NCI-H774 (cell line): ENCODE results near the gene RPAP3.
A peak's percentile ranks its signal among the peaks of the same experiment; 100 is the strongest.

Experiments
- DNase-seq: peaks from one replicate; lab custom pipeline; 2025; lab: John Stamatoyannopoulos, UW

The RPAP3 gene

DNA sequence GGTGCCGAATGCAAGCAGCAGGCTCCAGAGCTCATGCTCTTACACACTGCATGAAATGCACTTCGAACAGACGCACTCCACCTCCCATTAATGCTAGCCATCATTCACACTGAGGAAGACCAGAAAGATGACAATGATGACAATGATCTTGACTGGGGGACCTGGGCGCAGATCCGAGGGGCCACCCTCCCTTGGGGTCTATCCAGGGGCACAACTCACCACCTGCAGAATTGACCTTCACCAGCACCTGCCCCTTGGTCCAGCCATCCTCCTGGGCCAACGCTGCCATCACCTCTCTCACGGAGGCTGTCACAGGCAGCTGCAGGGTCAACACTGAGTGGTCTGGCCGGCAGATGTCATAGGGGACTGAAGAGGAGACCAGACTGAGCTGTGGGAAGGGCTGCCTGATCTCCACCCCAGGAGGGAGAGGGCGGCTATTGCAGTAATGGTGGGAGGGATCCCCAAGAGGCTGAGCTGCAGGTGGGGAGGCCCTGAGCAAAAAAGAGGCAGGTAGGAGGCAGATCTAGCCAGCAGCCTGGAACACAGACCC lies 37.6 kb upstream of the RPAP3 start:
- DNase-seq, result no peak

DNA sequence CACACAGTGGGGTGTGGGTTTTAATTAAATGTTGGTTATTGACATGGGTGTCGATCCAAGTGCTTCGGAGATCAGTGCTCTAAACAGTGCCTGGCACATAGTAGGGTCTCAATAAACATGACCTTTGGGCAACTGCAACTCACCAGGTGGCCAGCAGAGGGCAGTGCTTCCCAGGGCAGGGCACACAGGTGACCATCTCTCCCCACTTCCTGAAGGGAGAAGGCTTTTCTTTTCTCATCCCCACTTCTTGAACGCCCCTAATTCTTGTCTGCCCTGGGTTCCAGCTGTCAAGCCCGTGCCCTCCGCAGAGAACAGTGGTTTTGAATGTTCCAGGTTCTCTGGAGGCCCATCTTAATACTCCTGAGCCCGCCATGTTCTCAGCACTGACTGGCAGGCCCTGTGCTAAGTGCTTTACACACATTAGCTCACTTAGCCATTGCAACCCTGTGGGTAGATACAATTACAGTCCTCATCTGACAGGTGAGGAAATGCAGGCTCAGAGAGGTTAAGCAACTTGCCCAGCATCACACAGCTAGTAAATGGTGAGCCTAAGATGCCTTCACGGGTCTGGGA lies 36.5 kb upstream of the RPAP3 start:
- no peak for DNase-seq

DNA sequence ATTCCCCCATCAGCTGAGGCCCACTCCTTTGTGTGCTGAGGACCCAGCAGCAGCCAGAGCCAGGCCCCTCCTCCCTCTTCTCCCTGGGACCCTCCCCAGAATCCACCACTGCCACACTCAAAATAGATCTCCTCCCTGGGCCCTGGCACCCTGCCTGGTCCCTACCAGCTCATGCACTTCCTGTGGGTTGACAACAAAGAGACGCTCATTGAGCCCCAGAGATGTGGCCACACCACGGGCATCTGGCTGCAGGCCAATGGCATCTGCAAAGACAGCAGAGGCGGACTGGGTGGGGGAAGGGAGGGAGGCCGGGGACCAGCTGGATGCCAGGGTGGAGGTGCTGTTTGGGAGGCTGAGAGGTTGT lies 35.5 kb upstream of the RPAP3 start:
- peak; percentile 90 for DNase-seq

DNA sequence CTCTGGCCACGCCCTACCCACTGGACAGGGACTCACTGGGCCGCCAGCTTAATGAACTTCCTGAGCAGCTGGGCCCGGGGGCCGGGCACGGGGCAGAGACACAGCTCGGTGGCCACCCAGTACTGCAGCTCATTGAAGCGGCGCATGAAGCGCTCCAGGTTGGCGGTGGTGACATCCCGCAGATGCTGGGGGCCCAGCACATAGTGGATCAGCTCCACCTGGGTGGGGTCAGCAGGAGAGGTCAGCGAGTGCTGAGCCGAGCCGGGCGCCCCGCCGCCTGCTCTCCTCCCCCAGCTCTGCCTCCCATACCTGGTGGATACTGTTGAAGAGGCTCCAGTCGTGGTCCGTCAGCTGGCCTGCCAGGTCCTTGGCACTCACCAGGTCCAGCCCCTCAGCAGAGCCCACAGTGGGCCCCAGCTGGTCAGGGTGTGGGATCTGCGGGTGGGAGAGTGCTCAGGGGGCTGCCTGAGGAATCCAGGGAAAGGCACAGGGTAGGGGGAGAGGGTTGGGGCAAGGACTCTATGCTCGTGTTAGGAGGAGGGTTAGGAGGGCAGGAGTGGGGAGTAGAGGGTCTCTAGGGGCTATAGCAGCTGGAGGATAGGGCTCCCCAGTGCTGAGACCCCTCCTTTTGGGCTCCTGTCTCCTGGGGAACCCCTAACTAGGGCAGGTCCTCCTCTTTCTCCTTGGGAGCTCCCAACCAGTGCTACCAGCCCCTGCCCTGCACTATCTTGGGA lies 34.9 kb upstream of the RPAP3 start:
- DNase-seq, result no peak

DNA sequence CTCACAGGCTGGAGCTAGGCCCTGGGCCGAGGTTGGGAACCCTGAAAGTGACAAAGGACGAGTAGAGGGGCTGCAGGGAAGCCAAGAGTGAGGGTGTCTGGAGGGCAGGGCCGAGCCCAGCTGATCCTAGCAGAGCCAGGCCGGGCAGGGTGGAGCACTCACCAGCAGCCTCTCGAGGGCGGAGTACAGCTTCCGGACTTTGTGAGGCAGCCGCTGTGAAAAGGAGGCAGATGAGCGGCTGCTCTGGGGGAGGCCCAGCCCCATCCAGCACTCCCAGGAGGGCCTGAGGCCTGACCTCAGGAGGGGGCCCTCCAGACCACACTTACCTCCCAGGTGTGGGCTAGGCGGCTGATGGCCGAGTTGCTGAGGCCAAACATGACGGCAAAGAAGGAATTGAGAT lies 34.1 kb upstream of the RPAP3 start:
- DNase-seq, result no peak

DNA sequence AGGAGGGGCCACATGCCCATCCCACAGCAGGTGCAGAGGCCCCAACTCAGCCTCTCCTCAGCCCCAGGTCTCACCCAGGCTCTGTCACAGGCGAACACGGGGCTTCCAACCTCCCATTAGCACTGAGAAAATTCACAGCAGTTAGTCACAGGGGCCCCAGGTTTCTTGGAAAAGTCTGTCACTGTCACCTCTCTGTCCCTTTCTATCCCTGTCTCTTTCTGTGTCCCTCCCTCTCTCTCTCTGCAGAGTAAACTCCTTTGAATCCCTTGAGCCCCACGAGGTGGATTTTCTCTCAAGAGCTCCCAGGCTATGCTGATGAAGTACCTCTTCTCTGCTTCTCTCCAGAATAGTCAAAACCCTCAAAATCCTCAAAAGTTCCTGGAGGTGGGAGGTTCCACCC lies 33.5 kb upstream of the RPAP3 start:
- no peak for DNase-seq

DNA sequence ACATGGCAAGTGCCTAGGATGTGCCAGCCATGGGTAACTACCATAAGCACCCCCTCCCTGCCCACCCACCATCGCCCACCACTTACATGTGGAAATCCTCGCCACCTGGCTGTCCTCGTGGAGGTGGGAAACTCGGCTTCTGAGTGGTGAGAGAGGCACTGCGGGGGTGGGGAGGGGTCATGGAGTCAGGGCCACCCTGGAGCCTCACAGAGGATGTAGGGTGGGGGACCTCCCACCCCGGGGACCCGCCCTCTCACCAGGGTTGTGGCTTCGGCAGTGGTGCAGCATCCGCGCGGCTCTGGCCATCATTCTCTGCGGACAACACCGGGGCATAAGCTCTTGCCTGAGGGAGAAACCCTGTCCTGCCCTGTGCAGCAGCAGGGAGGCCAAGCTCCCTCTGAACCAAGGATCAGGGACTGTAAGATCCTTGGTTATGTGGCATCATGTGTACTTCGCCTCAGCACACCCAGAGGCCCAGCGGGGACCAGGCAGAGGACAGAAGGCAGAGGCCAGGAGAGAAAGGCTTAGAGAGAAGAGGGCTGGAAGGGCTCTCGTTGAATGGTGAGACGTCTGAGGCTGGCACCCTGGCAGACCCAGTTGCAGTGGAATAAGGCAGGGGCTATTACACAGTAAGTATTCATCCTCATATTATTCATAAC lies 32.2 kb upstream of the RPAP3 start:
- no peak for DNase-seq

DNA sequence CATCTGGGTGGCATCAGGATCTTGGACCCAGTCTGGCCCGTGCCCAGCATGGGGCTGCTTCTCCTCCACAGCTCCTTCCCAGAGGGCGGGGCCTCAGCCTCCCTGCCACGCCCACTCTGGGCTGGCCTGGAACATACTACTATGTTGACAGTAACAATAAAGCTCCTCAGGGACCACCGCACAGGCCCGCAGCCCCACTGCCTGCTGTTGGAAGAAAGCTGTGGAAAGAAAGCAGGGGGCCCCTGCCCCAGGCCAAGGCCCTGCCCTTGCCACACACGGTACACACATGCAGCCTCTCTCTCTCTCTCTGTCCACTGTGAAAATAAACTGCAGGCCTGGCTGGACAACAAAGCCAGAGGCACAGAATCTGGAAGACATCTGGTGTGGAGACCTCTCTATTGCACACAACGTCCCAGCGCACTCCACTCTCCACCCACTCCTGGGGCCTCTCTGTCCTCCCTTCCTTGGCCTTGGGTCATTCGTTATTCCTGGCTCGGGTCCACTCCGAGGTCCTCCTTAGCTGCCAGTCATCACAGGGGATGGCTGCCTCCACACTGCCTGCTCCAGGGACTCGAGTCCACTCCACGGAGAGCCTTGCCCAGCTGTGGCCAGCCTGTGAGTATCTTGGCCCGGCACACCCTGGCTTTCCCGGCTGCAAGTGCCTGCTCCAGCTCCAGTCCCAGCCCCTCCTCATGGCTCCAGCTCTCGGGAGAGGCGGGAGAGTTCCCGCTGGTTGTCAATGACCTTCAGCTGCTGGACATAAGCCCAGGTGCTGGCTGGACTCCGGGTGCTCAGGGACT lies 31.2 kb upstream of the RPAP3 start:
- DNase-seq, result no peak

DNA sequence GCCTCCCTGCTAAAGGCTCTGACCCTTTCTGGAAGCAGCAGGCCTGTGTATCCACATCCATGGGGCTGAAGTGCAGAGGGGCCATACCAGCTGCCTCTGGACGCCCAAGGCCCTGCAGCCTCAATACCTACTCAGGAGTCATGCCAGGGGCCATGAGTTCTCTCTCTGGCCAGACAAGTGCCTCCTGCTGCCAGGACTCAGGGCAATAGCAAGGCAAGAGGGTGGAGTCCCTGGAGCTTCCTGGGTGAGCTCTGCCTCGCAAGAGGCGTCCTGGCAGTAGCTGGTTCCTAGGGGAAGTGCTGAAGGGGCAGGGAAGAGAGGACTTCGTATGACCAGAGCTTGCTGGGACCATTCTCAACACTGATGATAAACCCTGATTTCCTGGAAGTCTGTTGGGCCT lies 30.4 kb upstream of the RPAP3 start:
- DNase-seq, result no peak

DNA sequence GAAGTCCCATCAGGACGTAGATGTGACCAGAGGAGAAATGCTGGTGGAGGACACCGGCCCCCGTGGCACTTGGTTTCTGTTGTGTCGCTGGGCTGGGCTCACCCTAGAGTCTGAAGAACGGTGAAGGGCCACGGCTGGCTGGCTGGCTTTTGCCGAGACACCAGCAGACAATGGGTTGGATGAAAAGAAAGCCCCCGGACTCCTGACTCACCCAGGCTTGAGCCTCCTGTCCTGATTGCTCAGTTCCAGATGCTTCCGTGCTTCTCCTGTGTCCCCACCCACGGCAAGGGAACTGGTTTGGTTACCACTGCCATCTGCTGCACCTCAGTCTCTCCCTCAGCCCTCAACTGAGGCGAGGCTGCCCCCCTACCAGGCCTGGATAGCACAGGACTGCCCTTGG lies 29.8 kb upstream of the RPAP3 start:
- DNase-seq, result no peak

DNA sequence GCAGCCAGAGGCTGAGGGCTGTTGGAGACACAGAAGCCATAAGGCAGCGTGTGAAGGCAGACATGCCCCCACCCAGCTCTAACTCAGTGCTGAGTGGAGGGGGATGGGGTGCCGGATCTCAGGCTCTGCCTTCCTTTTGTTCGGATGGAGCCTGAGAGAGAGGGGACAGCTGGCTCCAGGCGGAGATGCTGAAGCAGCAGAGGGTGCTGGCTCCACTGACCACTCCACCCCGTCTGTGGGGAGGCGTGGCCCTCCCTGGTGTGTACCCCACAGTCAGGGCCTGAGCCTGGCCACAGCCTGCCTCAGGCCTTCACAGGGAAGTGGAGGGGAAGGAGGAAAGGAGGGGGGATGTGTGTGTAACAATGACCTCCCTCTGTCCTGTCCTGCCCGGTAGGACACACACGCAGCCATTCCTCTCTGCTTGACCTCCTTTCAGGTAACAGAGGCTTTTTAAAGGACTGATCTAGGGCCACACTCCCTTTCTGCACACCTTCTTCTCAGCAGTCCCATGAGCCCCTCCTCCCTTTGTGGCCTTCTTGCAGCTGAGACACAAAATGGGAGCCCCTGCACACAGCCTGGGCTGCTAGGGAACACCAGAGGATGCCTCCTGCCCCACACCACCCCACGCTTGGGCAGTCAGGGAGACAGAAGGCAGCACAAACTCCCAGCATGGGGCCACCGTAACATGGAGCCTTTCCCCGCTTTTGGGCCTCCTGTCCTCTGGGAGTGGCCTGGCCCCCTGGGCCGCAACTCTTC lies 29.1 kb upstream of the RPAP3 start:
- DNase-seq, result no peak

DNA sequence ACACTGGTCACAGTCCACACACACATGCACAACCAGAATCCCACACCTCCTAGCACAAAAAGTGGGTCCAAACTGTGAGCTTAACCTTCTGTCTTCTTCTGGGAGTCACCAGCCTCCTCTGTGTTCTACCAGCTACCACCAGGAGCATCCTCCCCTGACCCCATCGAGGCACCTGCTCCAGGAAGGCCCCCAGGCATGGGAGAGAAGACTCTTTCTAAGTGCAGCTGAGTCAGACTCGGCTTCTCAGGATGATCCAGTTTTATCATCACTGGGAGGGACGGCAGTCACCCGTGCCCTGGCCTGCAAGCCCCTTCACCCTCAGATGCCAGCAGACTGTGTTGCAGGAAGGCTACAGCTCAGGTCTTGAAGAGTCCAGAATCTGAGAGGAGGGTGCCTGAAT lies 27.3 kb upstream of the RPAP3 start:
- no peak for DNase-seq

DNA sequence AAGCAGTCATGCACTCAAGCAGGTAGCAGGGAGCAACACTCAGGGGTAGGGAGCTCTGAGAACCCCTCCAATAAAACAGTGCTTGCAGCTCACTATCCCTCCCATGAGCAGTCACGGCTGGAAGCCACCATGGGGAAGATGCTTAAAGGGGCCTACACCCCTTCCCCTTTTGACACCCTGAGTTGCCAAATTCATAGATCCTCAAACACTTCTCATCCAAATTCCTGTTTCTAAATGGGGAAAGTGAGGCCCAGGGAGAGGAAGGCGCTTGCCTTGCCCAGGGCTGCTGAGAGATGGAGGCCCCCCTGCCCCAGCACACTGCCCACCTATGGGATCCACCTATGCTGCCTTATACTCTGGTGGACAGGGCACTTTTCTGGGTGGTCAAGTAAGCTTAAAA lies 26.7 kb upstream of the RPAP3 start:
- no peak for DNase-seq

DNA sequence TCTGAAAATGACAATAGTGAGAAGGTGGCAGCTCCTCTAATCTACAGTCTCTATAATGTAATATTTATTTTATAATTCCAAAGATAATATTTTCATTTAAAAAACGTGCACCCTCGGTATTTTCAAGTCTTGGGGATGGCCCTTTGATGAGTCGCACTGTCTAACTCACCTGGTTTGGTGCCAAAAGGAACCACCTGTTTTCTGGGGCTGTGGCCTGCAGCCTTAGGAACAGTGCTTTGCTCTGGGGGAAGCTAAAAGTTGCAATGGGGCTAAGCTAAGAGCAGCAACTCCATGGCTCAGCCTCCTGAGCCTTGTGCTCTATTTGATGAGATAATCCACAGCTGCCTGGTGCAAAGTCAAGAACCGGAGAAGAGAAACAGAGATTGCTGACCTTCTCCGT lies 25.9 kb upstream of the RPAP3 start:
- DNase-seq, result no peak

DNA sequence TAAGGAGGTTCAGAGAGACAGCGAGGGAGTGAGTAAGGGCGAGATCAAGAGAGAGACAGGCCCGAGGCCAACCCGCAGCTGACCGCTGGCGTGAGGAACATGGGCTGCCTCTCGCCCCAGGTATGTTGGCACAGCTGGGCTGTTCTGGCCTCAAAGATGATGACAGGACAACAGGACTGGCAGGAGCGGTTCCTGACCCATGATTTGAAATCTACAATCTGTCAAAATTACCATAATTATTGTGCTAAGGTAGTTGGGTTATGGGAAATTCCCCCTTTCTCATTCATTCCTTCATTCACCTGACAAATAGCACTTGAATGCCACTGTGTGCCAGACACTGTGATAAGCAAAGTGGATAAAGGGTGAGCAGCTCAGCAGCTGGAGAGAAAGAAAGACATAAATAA lies 24.5 kb upstream of the RPAP3 start:
- peak; percentile 62 for DNase-seq

DNA sequence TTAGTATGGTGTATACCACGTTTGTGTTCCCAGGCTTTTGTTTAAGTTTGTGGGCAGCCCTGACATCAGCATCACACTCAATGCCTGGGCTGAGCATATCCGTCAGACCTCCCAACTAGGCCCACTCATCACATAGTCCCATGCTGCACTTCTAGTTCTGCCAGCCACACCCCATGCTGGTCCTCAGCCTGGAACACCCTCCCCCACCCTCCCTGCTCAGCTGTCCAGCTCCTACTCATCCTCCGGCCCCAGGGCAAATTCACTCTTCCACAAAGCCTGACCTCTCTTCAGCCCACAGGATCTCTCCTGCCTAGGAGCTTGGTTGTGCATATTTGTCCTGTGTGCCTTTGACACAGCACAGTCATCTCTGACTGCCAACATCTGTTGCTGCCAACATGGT lies 23.4 kb upstream of the RPAP3 start:
- no peak for DNase-seq

DNA sequence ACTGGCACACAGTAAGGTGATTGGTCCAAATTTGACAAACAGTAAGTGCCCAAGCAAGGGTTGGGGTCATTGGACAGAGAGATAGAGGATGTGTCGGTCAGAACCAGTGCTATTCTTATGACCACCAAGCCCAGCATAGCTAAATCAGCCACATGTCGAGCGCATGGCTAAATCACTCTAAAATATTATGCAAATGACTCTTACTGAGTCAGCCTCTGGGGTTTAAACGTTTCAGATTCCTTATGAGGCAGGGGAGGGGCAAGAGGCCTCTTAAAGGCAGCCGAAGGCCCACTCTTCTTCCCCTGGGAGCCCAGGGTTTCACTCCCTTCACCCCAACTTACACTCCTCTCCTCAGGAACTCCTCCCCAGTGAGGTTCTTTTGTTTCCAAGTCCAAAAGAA lies 20.1 kb upstream of the RPAP3 start:
- DNase-seq, result no peak

DNA sequence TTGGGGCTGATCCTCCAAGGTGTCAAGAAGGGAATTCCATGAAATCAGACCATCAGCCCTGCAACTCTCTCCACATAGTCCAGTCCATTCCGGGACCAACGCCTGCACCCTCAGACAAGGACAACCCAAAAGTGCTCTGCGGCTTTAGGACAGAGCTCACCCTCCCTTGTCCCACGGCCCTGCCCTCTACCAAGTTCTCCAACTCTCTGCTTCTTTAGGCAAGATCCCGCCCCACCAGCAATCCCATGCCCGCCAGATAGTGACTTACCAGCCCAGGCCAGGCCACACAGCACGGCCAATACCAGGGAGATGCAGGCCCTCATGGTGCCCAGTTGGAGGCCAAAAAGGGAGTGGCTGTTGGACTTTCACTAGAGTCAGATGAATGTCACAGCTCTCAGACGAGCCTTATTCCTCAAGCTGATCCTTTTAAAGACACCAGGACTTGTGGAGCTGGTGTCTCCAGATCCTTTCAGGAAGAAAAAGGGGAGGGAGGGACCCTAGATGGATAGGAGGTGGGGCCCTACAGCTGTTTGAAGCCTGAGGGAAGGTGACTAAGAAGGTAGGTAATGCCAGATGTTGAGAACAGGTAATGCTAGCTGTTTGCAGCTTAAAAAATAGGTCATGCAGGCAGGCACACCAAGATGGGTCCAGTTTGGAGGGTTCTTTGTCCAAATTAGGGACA lies 19.4 kb upstream of the RPAP3 start, which contains the start of gene ENDOU:
ENDOU (minus strand) TSS at position 400 of the 682 bp plus-strand sequence; CDS start at position 323, 77 bp downstream.
- no peak for DNase-seq

DNA sequence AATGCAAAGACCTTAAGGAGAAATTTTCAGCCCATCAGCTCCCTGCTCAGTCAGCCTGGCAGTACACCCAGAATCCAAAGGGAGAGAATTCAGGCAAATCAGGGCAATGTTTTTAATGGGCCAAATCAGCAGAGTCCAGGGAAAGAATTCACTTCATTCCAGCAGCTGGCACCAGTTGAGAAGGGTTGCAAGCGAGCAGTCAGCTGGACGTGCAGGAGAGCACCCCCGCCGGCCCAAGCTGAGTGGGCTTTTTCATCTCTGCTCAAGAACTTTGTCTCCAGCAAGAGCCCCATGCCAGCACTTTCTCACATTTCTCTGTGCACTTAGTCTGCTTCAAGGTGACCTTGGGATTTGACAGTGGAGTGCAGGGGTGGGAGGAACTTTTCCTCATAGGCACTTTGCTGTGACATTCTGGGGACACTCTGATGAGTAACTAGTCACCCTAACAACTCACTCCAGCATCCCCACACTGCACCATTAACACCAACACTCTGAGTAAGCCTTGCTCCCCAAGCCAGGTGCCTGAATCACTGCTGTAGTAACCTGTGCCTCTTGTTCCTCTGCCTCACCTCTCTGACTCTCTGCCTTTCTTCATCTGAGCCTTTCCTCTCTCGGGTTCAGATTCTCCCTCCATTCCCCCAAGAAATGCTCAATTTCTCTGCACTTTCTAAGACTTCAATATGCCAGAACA lies 17.3 kb upstream of the RPAP3 start:
- DNase-seq, result no peak

DNA sequence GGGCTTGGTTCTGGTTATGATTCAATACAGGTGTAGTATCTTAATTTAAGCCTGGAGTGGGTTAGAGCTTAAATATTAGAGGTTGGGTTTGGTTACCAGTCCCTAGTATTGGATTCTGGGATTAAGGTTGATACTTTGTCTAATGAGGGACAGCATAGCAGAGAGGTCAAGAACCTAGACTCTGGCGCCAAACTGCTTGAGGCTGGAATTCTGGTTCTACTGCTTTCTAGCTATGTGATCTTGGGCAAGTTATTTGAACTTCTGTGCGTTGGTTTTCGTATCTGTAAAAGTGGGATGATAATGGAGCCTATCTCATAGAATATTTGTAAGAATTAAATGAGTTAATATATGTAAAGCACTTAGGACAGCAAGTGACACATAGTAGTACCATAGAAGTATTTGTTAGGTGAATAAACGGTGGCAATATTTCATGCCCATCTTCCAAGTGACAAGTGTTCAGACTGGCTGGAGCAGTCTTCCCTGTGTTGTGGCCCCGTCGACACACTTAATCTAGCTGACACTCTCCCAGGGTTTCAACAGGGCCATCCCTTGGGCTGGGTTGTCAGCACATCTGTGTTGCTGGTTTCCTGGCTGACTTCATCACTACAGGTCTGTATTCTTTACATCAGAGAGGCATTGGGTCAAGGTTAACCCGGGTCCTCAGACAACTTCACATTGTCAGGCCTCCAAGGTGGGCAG lies 16.5 kb upstream of the RPAP3 start:
- DNase-seq, result no peak
